Heart right ventricle (tissue), 16 donors: ENCODE data around the gene NRN1. TPM values are rescaled to one million over a fixed set of nuclear protein-coding genes. Genes with fewer than 3 reads are reported as not detected.

Experiments used
- ATAC-seq, 8 donors: fragments of 200-7000 bp; cut with Tn5 transposase; one replicate each; pipeline ENCODE4 v1.9.1; 2020; ENCODE audit warnings: mild to moderate bottlenecking in 8 of 8, moderate library complexity in 8 of 8, moderate number of reproducible peaks in 1 of 8
- DNase-seq, 2 donors: peaks; one replicate each; pipeline ENCODE4 v3.0.0-alpha.2; 2020
- H3K27ac ChIP-seq, 10 donors: fragments of 200-600 bp; sonication (generic) in 2 of 10; one replicate each; pipeline versions ENCODE4 v1.5.0 to v1.8.0; 2020 to 2022; ENCODE audit warnings: mild to moderate bottlenecking in 3 of 10
- H3K27me3 ChIP-seq, 7 donors: fragments of 200-600 bp; one replicate each; pipeline ENCODE4 v1.8.0; 2021 to 2022; ENCODE audit warnings: mild to moderate bottlenecking in 2 of 7
- H3K36me3 ChIP-seq, 9 donors: fragments of 200-600 bp; sonication (generic) in 1 of 9; one replicate each; pipeline versions ENCODE4 v1.5.0 to v1.8.0; 2020 to 2022; ENCODE audit warnings: mild to moderate bottlenecking in 2 of 9
- H3K4me1 ChIP-seq, 9 donors: fragments of 200-600 bp; sonication (generic) in 1 of 9; one replicate each; pipeline versions ENCODE4 v1.5.0 to v1.8.0; 2020 to 2022; ENCODE audit warnings: mild to moderate bottlenecking in 4 of 9
- H3K4me3 ChIP-seq, 10 donors: fragments of 200-600 bp; sonication (generic) in 2 of 10; one replicate each; pipeline versions ENCODE4 v1.5.0 to v1.8.0; 2020 to 2022; ENCODE audit warnings: mild to moderate bottlenecking in 7 of 10, moderate library complexity in 2 of 10
- H3K9me3 ChIP-seq, 11 donors: fragments of 200-600 bp in 10 of 11; sonication (generic) in 2 of 11; one replicate each; pipeline versions ENCODE4 v1.5.0 to v1.8.0; 2013 to 2022; ENCODE audit warnings: mild to moderate bottlenecking in 2 of 11, control low read depth in 1 of 11, moderate library complexity in 1 of 11
- CTCF ChIP-seq, 9 donors: fragments of 200-600 bp; sonication (generic) in 2 of 9; IDR thresholded peaks; one replicate each; pipeline versions ENCODE4 v1.5.0 to v1.8.0; 2021 to 2022; ENCODE audit warnings: antibody characterized with exemption in 9 of 9, mild to moderate bottlenecking in 5 of 9, moderate library complexity in 1 of 9
- WGBS, 2 donors: extraction: QIAGEN DNeasy Blood & Tissue Kit; methylation state at CpG; one replicate each; pipeline ENCODE4 v1.1.7; 2013; ENCODE audit warnings: inconsistent platforms in 1 of 2; 5-methylcytosine and 5-hydroxymethylcytosine counted together
- intact Hi-C, 10 donors: fragments of 100-400 bp; cut with DNase I; formaldehyde crosslinking; loops; one replicate each; pipeline versions ENCODE4 v1.11.1 to v1.14.2; 2022
- polyA plus RNA-seq, 2 donors: library from polyadenylated mRNA; stranded (reverse); fragments of 200-250 nt; gene quantifications; one replicate each; pipeline ENCODE4 v1.2.3, GENCODE V29; 2013
- total RNA-seq, 10 donors: library from RNA; stranded (reverse); fragmentation: NEBNext Ultra II Directional in 3 of 10; extraction: Animal tissue kit (Norgen Biotek cat#: 25700) in 3 of 10; gene quantifications; one replicate each; pipeline versions ENCODE4 v1.2.1 to v1.2.4, GENCODE V29; 2021 to 2023
- donor health status: Arrhythmogenic right ventricular cardiomyopathy.
- donor health status: ischemic (EF 13 %, LVEDD 7.1; RV severe dilation, severe dysfunction).
- donor health status: healthy with polysubstance abuse.
- donor health status: DM: no; HTN: yes; CAD: no.
- donor health status: DM: no; HTN: no; CAD: no.
- donor health status: ischemic (EF 25% LVEDD 6.9; RV normal size, moderate dysfunction).
- donor health status: ischemic (EF 25% LVEDD 5.7; RV mildly dilated, moderate dysfunction).
- donor health status: healthy.
- donor health status: DM: yes; HTN: yes; CAD: no.
- donor health status: Ischemic cardiomyopathy.
- donor health status: ischemic (EF 35%, LVEDD 5.7; RV mildly dilated, moderate dysfunction).
- donor health status: nonischemic (EF 11% LVEDD 7.7; RV severe dilation, severe dysfunction).
- donor health status: DM: yes; HTN: yes; CAD: no.
- donor health status: PGD.
- donor health status: ischemic (EF 29% LVEDD 5.4; RV normal size, mild dysfunction).
- donor health status: nonischemic (EF 23%, LVEDD 6.1; RV moderate dilation, normal function).

Gene NRN1
- total and polyA plus RNA-seq, 12 donors = 7.1 to 24.4 (median 12.7) TPM

GRCh38 chr6:5960456-5960855 is 46.3 kb downstream of the NRN1 start:
- H3K27ac ChIP-seq = no peak overlapping the region
- DNase-seq (no peak), ATAC-seq (no peak)
- H3K9me3 ChIP-seq = peaks cover 0 to 5% (median 0%) of the 10 kb centered on the region in 11 donors
- 87 to 88% methylated on average over 5 of the region's 5 CpGs for WGBS, 2 donors
- H3K4me1 ChIP-seq = no peaks in the 10 kb centered on the region
- peaks cover 0 to 12% (median 0%) of the 10 kb centered on the region in 7 donors for H3K27me3 ChIP-seq
- intact Hi-C loops = no loop called here
- H3K36me3 ChIP-seq = no peaks in the 10 kb centered on the region
- TF ChIP-seq CTCF (IDR thresholded peaks at IDR 0.05) = no peak
- H3K4me3 ChIP-seq = no peak overlapping the region

GRCh38 chr6:5958921-5959320 is 47.8 kb downstream of the NRN1 start:
- ATAC-seq = no peak
- Histone ChIP-seq H3K36me3 (no peaks in the 10 kb centered on the region), H3K9me3 (peaks cover 0 to 5% (median 0%) of the 10 kb centered on the region in 11 donors), H3K4me1 (no peaks in the 10 kb centered on the region), H3K27me3 (peaks cover 0 to 12% (median 0%) of the 10 kb centered on the region in 7 donors), H3K27ac (no peak overlapping the region), H3K4me3 (no peak overlapping the region)
- no peak for DNase-seq
- WGBS, 2 donors = 78 to 91% methylated on average over 2 of the region's 2 CpGs
- intact Hi-C loops = no loop called here
- no peak for TF ChIP-seq CTCF (IDR thresholded peaks at IDR 0.05)

GRCh38 chr6:5956939-5957338 is 49.8 kb downstream of the NRN1 start:
- 70 to 71% methylated on average over 6 of the region's 6 CpGs for WGBS, 2 donors
- Histone ChIP-seq H3K36me3 (no peaks in the 10 kb centered on the region), H3K27ac (no peak overlapping the region), H3K27me3 (peaks cover 0 to 12% (median 0%) of the 10 kb centered on the region in 7 donors), H3K4me3 (no peak overlapping the region), H3K9me3 (no peaks in the 10 kb centered on the region), H3K4me1 (no peaks in the 10 kb centered on the region)
- no peak for TF ChIP-seq CTCF (IDR thresholded peaks at IDR 0.05)
- ATAC-seq = no peak
- intact Hi-C loops = no loop called here
- DNase-seq = no peak

GRCh38 chr6:5950361-5950785 is 56.4 kb downstream of the NRN1 start:
- Histone ChIP-seq H3K4me3 (no peak overlapping the region), H3K36me3 (no peaks in the 10 kb centered on the region), H3K4me1 (no peaks in the 10 kb centered on the region), H3K27ac (no peak overlapping the region), H3K9me3 (no peaks in the 10 kb centered on the region), H3K27me3 (peaks cover 0 to 9% (median 0%) of the 10 kb centered on the region in 7 donors)
- 52 to 53% methylated on average over 5 of the region's 5 CpGs for WGBS, 2 donors
- ATAC-seq = peak in 1 of 8 donors; percentile 61
- intact Hi-C loops = no loop called here
- peak; percentile 14 to 65 (median 52) for TF ChIP-seq CTCF (IDR thresholded peaks at IDR 0.05)
- peak; percentile 19 to 25 for DNase-seq
